CD4-positive, alpha-beta T cell treated with Interleukin-17A for 1 hour (primary cell): ENCODE results near the gene INTS14.
"Not testable (repeated sequence)": the region's sequence is repeated elsewhere in the genome, so short reads cannot be mapped to it uniquely, and the experiment has no call there.

Experiments used
- DNase-seq: peaks from one replicate; pipeline ENCODE4 v3.0.0-alpha.2; 2020

Gene INTS14

DNA sequence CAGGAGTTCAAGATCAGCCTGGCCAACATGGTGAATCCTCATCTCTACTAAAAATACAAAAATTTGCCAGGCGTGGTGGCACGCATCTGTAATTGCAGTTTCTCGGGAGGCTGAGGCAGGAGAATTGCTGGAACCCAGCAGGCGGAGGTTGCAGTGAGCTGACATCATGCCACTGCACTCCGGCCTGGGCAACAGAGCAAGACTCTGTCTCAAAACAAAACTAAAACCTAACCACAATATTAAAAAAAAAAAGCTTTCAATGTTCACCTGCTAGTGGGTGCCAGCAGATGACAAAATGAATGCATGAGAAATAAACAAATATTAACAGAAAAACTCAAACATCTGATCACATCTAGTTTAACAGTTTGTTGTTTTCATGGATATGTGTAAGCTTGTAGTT is 19.8 kb upstream of the INTS14 start:
- DNase-seq: peak; percentile 7

DNA sequence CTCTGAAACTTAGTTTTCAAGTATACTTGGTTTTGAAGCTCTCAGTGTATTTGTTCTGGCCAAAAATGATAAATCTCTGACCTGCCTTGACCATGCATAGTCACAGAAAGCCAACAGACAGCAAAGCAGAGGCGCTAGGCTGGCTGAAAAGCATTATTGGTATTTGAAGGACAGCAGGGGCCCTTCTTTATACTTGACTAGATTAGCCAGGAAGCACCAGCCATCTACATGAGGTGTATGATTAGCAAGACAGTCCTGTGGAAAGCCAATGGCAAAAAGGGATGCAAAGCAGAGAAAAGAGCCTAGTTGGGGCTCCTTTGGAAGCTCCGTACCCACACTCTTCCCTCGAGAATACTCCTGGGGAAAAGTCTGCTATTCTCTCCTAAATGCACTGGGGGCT is 18.6 kb upstream of the INTS14 start:
- DNase-seq: no peak

DNA sequence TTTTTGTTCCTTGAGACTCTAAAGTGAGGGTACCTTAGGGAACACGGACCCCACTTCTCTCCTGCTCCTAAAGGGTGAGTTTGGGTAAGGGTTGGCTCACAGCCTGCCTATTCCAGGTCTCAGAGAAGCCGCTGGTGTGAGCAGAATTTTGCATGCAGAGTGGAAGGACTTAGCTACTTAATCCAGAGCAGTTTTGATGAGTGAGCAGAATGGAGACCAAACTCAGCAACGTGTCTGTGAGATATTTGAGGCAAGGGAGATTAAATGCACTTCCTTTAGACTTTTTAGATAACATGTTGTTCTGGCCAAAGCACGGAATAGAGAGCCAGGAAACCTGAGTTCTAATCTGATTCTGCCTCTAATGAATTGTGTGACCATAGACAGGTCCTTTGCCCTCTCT is 15.9 kb upstream of the INTS14 start:
- DNase-seq: no peak

DNA sequence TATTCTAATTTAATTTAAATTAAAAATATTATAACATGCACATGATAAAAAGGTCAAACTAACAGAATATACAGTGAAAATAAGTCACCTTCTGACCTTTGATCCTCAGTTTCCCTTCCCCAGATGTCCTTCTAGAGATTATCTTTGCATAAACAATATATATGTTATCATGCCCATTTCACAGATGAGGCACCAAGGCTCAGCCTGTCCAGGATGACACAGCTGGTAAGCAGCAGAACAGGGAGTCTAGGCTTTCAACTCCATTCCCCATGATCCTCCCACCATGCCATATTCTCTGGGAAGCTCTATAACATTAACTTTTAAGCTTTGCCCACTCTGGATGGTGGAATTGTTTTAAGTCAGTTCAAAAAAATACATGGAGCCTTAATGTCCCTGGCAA is 12.2 kb upstream of the INTS14 start:
- DNase-seq: no peak

DNA sequence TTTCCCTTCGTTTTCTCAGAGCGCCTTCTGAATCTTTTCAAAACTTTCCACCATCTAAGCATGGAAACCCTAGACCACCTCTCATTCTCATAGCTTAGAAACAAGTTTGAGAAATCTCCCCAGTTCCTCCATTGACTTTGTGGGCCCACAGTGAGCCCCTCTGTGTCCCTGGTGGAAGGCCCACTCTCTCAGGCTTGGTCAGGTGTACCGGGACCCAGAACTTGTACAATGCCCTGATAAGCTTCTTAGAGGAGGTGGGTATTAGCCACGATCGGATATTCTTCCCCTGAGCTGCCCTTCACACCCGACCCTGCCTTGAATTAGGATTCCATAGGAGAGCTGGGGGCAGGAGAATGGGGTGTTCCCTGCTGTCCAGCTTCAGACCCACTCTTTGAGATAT is 10.7 kb upstream of the INTS14 start, which contains the start of gene SLC24A1:
Gene SLC24A1, plus strand, starts transcription at position 301 of the 400 bp plus-strand sequence. CDS start 2,143 bp downstream, outside the sequence.
- DNase-seq: no peak

DNA sequence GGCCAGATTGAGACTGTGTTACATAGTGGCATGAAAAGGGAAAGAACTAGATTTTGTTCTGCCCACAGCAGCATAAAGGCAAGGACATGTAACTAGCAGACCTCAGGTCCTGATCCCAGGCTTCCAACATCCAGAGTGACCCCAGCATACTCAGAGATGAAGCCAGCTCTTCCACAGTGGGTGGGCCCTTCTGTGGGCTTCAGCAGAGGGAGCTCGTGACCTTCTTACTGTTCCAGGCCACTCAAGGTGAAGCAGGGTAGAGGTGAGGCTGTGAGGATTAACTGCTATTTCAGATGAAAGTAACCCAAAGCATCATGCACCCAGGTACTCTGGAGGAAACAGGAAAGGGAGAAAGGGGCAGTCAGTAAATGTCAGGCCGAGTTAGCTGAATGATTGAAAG is 9.9 kb upstream of the INTS14 start:
- DNase-seq: no peak

DNA sequence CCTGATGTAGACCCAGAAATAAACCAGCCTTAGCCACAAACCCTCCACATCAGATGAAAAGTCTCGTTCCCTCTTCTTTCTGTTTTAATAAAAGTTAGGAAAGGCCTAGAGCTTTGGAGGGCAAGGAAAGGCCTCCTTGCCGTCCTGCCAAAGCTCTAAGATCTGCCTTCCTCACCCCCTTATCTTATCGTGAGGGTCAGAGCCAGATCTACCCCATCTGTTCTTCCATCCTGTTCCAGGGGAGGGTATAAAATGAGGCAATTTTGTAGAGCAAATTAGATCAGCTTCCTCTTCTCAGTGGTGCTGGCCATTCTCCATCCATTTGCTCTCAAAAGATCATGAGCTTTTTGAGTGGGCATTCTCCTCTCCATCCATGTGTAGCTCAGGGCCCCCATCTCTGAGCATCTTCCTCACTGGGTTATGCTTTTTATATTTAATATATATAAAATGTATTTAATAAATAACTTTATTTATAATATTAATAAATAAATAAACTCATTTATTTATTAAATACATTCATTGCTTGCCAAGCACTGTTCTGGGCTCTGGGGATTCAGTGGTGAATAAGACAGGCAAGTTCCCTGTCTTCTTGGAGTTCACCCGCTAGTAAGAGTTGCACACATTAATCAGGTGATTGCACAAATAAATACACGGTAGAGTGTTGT is 8.8 kb upstream of the INTS14 start:
- no peak for DNase-seq

DNA sequence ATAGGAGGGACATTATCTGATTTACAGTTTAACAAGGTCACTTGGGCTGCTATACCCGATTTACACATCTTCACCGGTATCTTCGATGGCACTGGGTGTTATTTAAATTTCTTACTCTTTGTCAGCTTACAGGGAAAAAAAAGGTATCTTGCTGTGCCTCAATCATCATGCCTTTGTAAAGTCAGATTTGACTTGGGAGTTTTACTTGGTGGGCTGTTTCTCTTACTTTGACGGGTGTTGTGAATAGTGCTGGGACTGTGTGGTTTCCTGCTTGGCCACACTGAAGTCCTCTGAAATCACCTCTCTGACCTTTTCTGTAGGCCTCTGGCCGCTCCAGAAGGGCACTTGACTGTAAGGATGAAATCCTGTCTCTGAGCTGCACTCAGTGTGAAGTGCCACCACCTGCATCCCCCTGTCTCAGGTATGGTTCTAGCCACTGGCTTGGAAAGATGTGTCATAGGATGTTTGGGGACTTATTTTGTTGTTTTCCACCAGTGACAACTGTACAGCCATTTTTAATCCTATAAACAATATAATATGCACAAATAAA is 7.7 kb upstream of the INTS14 start:
- no peak for DNase-seq

DNA sequence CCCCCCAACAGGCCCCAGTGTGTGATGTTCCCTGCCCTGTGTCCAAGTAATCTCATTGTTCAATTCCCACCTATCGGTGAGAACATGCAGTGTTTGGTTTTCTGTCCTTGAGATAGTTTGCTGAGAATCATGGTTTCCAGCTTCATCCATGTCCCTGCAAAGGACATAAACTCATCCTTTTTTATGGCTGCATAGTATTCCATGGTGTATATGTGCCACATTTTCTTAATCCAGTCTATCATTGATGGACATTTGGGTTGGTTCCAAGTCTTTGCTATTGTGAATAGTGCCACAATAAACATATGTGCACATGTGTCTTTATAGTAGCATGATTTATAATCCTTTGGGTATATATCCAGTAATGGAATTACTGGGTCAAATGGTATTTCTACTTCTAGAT is 5.0 kb upstream of the INTS14 start:
- DNase-seq: not testable (repeated sequence)

DNA sequence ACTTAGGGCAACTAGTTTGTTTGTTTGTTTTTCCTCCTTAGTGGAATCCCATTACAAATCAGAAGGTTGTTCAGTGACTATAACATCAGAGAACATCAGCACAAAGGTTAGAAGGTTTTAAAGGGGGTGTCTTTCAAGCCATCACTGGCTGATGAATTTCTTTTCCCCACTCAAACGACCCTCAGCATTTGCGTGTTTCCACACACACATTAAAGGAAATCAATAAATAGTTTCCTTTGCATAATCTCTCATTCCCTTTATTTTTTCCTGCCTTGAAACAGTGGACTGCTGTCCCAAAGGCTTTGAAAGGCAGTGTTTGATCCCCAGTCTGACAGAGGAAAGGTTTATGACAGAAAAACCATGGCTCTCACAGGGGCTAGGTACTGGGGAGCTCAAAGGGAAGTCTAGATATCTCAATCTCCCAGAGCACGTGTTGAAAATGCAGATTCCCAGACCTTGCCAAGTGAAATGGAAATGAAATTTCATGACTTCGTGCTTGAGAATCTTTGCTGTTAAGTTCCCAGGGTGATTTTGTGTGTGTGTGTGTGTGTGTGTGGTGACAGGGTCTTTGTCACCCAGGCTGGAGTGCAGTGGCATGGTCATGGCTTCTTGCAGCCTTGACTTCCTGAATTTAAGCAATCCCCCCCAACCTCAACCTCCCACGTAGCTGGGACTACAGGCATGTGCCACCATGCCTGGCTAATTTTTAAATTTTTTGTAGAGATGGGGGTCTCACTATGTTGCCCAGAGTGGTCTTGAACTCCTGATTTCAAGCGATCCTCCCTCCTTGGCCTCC is 2.2 kb upstream of the INTS14 start:
- no peak for DNase-seq

DNA sequence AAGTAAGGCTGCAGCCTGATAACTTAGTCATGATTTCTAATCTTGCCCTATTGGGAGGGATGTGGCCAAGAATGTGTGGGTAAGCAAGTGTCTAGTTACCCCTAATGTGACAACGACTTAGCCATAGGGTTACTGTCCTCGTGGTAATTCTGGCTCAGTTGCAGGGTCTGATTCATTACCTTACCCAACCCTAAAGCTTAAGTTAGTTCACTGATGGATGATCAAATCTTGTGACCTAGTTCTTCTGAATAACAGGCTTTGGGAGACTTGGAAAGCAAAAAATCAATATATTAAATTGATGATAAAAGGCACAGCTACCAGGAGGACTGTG is 1.6 kb upstream of the INTS14 start:
- DNase-seq: no peak

DNA sequence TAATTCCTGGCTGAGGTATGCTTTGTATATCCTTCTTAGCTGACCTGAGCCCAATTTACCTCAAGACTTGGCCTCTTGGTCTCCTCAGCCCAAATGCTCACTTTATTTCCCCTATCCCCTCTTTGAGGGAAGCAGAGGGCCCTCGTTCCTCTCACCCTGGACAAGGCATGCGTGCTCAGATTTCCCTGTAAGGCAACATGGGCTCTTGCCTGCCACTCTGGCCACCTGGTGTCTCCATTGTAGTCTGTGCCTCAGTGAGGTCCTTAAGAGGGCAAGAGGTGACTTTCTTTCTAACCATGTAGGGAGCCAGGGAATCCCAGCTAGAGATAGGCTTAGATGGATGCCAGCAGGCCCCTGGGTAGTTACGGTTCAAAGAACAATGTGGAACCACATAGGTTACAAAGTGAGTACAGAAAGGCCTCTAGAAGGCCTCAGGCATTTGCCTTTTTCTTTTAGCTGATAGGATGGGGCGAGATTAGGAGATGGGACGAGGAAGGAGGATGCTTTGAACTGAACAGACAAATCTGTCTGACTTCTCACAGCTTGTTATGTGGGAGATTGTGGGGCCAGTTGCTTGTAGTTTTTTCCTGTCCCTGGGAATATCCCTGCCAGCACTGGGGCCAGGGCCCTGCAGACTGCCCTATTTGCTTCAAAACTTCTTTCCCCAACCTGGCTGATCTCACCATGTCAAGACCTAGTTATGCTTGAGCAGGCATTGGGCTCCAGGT is 1.1 kb upstream of the INTS14 start:
- no peak for DNase-seq

DNA sequence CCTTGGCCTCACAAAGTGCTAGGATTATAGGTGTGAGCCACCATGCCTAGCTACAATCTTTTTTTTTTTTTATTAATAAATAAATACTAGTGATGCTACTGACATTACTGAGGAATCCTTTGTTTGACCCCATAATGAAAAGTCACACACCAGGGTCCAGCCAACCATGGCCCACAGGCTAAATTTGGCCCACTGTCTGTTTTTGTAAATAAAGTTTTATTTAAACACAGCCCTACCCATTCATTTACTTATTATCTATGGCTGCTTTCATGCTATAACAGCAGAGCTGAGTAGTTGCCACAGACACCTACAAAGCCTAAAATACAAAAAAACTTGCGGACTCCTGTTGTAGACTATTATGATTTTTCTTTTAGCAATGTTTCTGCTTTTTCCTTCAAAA is 7.4 kb downstream of the INTS14 start:
- no peak for DNase-seq

DNA sequence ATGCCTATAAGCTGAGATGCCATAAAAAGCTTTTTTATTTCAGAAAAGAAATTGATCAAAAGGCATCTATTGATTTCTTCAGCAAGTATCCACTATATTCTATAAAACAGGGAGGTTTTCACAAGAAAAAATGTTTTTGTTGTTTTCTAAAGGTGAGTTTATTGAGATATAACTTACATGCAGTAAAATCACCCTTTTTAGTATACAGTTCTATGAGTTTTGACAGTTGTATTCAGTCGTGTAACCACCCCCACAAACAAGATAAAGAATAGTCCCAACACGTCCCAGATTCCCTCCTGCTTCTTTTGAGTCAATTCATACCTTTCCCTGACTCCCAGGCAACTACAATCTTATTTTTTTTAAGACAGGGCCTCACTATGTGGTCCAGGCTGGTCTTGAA is 7.8 kb downstream of the INTS14 start:
- no peak for DNase-seq

DNA sequence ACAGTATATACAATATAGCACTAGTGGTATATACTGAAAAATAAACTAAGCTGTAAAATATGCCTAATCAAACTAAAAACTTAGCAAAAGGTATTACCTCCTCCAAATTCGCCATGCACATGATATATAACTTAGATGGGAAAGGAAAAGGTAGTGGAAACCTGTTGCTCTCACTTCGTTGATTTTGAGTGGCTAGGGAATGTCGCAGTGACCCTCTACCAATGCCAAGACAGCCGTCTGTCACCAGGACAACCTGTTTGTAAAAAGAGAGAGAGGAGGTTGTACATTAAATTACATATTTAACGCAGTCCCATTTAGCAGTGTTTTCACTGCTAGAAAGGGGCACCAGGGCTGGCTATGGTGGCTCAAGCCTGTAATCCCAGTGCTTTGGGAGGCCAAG is 11.3 kb downstream of the INTS14 start:
- DNase-seq: no peak

DNA sequence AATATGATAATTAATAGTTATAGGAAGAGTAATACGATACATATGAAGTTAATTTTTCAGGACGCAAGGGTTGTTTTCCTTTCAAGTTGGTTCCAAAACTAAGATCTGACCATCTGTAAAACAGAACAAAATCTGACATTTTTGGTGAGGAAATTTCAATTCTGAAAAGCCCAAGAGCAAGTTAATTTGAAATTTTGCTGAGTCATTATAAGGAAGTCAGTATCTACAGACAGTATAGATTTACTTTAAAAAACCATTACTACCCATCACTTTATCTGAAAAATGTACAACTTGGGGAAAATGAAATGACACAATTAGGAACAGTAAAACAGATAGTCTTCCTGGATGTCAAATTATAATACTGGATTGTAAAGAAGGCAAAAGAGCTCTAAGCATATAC is 12.5 kb downstream of the INTS14 start:
- DNase-seq: no peak

DNA sequence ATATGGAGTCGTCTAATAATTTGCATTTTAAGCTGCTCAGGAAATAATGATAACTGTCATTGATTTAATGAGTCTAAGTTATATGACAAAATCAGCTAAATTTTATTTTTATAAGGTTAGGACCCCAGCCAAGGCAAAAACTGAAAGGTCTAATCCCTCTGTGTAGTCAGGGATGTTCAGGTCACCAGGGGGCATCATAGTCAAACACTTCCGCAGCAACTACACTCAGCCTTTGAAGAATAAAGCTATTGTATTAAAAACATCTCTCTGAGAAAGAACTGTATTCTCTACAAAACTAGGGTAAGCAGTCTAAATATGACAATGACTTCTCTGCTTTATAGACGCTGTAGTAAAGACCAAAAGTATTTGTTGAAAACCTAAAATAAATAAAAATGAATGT is 15.0 kb downstream of the INTS14 start:
- DNase-seq: peak; percentile 31

DNA sequence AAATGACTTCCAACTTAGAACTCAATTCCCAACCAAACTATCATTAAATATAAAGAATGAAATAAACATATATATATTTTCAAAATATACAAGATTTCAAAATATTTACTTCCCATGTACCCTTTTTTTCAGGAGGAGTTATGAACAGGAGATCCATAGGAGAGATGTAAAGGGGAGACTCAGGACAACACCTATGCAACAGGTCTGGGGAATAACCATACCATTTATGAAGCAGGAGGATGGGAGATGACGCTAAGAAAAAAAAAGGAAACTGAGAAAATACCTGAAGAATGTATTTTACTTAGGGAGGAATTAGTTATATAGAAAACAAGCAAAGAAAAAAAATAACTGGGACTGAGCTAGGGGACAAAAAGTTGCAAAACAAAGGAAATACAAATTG is 23.8 kb downstream of the INTS14 start:
- no peak for DNase-seq

DNA sequence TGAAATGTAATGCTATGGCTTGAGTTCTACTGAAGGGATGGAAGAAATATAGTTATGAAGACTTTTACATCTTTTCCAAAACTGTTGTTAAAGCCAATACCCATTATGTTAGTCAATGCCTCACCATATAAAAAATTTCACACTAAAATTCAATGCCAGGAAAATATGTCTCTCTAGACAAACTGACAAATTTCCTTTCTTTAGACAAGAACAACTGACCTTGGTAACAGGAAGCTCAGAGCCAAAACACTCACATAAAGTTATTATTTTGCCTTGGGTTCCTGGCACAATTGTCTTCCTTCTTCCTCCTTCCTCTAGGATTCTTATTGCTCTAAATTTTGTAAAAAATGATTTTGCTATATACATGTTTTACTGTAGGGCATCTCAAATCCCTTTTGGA is 26.7 kb downstream of the INTS14 start:
- peak; percentile 2 for DNase-seq

DNA sequence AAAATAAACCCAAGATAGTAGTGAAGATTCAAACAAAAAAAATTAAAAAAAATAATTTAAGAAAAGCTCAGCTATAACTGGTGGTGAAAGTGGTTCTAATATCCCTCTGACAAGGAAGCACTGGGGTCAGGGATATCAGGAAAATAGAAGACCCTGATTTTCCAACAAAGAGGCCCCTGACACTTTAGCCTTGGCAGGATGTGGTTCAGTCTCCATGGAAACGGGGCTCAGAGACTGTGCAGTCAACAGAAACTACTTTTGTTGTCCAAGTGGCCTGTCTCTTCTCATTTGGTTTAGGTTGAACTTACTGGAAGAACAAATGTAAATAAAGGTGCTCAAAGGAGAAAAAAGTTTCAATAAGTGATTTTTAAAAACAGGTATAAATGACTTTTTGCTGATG is 27.2 kb downstream of the INTS14 start:
- peak; percentile 81 for DNase-seq

DNA sequence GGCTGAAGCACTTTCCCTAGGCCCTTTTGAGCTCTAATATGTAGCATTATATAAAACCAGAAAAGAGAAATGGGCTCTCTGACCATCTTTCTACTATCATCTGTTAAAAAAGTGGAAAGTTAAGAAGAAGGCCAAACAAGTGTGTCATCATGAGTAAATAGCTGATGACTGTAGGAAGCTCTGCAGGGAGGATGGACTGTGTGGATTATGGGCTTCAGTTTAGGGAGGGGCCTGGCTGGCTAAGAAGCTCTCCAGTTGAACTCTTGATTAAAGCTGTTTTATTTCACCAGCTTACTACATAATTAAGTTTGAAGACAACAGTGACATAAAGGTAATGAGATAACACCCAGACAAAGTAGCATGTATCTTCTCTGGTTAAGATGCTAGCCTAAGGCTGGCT is 30.6 kb downstream of the INTS14 start:
- DNase-seq: no peak

DNA sequence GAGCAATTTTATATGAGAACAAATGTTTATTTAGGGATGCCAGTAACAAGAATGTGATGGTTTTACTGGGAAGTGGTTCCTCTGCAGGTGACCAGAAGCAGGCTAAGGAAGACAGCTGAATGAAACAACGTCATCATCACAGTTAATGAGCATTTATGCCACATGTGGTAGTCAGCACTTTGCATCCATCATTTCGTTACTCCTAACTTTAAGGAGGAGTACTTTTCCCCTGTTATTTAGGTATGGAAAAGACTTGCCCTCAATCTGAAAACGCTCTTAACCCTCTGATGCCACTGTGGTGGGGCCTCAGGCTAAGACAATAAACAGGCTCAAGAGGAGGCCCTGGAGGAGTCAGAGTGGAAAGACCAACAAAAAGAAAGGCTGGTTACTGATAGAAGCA is 31.2 kb downstream of the INTS14 start:
- DNase-seq: no peak

DNA sequence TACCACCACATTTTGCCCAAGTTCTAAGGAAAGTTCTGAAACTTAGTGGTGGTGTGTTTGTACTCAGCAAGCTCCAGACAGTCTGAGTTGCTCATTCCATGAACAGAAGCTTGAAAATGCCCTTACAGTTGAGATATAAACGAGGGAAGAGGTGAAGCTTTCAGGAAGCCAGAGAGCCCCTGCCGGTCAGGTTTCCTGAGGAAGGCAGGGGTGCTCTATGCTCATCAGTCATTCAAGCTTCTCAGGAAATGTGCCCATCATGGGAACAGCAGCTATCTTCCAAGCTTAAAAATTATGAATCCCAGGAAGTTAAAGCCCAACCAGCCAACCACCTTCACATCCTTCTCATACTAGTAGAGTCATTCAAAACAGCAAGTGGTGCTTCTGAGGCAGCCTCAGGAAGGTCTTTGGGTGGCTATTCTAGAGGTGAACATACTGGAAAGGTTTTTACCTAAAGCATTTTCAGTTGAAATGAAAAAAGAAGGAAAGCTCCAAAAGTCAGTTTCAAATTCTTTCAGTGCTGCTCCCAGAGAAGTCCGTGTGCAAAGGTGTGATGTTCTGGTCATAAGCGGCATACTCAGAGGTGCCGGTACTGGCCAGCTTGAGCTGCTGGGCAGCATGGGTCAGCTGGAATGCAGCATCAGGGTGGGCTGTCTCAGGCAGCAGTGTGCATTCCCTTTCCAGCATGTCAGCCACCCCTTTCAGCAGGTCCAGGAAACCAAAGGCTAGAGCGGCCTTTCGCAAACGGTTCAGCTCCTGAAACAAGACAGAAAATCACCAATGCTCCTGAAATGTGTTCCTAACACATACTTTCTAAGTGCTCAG is 31.8 kb downstream of the INTS14 start:
- no peak for DNase-seq
